Endothelial cell of hepatic sinusoid (primary cell): Measurements from ENCODE around the gene RNASEH2A.

Source experiments
- in situ Hi-C: cut with HindIII; loops from 2 replicates; pipeline ENCODE4 v1.10.0; 2017; ENCODE audit warnings: low sequenced_read_pairs

Gene RNASEH2A

DNA sequence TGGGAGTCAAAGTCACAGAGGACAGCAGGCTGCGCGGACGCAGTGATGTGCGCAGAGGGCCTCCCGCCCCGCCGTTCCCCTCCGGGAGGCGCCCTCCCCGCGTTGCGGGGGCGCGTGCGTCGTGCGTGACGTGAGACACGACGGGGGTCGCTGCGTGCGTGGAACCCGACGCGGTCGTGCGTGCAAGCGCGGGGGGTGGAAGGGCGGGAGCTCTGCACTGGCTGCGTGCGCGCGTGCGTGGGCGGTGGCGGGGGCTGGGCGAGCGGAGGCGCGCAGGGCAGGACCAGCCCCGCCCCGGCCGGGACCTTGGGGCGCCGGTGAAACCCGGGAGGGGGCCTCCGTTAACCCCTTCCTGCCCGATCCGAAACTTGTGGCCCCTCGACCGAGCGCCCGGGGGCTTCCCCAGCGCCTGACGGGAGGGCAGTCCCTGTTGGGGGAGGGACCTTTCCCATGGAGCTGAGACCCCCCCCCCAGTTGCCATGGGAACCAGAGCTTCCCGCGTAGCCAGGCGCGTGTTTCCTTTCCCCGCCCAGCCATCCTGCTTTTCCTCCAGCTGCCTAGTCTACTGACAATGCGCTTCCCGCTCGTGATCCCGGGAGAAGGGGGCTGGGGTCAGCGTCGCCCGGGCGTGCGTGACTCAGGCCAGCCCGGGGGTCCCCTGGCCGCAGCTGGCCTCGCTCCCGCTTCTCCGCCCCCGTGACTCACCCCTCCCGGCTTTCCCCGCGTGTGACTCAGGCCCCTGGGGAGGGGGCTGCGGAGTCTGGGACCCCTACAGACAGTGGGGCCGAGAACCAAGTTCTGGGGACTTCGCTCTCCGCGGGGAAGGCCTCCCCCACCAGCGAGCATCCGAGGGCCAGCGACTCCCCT, 23.7 kb upstream of the RNASEH2A start:
- in situ Hi-C loops: no loop called here

DNA sequence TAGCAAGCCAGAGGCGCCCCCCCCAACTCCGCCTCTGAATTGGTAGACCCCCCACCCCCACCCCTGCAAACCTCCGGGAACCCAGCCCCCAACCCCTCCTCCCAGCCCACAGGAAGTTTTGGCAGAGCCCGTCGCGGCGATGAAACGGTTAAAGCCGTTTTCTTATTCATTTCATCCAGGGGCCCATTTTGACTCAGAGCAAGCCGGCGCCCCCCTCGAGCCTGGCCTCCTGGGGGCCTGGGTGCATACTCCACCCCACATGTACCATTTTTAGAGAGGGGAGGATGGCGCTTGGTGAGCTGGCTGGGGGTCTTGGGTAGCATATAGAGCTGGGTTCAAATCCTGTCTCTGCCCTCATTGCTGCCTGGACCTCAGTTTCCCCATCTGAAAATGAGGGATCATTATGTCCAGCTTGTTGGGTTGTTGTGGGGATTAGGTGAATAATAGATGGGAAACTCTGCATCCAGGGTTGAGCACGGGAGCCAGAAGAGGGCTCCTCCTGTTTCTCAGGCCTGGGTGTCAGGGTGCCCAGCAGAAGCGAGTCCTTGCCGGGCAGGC, 23.0 kb upstream of the RNASEH2A start:
- in situ Hi-C loops: no loop called here

DNA sequence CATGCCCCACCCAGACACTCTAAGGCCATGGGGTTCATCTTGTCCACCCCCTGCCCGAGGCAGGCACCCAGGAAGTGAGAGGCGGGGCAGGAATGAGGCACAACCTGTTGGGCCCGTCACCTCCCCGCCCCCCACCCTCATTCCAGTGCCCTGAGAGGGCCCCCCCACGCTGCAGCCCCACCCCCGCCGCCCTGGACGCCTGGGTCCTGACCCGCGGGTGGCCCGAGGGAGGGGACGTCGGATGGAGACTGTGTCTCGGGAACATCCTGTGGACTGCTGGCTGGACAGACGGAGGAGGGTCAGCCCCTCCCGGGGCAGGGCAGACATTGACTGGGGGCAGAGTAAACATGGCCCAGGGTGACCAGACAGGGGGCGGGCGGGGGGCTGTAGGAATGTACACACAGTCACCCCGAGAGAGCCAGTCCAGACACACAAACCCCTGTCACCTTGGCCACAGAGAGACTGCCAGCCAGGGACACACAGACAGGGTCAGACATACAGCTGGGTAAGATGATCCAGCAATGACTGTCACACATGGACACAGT, 22.5 kb upstream of the RNASEH2A start:
- in situ Hi-C loops: no loop called here

DNA sequence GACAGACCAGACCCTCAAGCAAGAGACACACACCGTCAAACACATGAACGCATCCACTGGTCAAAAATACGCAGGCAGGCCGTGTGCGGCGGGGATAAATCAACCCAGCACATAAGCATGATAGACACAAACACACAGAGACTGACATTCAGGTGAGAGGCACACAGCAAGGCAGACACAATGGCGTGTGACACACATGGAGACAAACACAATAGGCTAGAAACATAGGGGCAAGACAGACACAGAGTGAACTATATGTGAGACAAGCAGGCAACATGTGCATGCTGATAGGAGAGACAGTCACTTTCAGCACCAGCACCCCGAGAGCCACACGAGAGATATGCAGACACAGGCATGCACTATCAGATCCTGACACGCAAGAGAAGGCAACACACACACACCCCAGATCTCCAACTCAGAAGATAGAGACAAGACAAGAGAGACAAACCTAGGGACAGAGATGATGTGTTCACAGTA, 22.0 kb upstream of the RNASEH2A start:
- in situ Hi-C loops: no loop called here

DNA sequence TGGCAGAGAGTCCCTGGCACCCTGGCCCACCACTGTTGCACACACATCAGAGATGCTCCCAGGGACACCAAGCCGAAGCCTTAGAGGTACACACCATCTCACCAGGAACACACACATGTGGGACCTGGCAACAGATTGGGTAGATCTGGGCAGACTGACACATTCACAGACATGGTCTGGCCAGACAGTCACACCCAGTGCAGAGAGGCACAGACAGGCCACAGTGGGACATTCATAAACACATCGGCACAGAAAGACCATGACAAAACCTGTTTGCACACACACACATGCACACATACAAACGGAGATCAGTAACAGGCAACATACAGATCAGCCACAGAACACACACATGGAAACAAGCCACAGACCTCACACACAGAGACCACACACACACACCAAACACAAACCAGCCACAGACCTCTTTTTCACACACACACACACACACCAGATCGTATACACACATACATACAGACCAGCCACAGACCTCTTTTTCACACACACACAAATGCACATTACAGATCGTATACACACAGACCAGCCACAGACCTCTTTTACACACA, 21.4 kb upstream of the RNASEH2A start:
- in situ Hi-C loops: no loop called here

DNA sequence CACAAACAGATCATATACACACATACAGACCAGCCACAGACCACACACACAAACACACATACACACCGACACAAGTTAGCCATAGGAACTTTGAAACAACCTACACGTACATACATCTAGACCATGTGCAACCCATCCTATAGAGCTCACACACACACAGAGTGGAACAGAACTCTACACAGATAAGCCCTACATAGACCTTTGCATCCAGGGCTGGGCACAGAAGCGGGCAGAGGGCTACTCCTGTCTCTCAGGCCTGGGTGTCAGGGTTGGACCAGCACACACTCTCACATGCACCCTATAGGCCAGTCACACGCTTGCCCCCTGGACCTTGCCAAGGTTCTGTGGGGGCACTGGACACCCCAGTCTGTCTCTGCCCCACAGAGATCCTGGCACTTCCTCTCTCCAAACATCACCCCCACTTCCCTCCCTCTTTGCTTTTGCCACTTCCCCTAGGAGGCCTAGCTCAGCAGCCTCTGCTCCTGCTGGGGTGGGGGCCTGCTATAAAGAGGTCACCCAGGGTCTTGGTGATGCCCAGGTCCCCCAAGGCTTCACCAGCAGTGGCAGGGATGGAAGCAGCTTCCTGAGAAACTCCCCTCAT, 20.9 kb upstream of the RNASEH2A start:
- in situ Hi-C loops: no loop called here

DNA sequence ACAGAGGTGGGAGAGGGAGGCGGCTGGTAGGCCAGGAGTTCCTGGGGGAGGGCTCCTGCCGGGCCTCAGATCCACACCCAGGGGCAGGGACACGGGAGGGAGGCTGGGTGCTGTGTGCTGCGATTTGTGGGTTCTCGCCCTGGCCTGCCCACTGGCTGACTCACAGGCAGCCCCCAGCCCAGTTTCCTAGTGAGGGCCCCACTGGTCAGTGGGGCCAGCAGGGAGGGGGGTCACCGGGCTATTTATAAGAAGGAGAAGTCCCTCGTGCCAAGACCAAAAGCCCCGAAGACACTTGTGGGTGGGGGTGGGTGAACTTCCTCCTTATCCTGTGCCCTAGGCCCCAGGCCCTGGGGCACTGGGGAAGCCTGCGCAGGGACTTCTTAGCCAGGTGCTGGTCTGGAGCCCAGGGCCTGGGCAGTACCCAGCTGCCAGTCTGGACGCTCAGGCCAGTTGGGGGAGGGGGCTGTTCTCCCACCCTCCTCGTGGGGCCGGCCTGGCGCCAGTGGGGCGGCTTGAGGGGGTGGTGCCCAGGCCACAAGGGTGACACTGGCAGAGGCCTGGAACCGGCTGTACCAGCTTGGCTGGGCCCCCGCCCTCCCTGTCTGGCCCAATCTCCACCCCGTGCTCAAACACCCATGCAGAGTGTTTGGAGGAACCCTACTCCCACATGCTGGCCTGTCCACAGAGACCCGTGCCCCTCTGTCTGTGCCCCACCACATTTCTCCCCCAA, 20.1 kb upstream of the RNASEH2A start:
- in situ Hi-C loops: no loop called here

DNA sequence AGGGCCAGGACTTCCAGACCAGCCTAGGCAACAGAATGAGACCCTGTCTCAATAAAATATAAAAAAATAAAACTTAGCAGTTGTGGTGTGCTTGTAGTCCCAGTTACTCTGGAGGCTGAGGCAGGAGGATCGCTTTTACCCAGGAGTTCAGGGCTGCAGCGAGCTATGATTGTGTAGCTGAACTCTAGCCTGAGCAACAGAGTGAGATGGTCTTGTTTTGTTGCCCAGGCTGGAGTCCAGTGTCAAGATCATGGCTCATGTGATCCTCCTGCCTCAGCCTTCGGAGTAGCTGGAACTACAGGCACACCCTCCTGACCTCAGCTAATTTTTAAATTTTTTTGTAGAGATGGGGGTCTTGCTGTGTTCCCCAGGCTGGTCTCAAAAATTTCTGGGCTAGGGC, 19.4 kb upstream of the RNASEH2A start:
- in situ Hi-C loops: no loop called here

DNA sequence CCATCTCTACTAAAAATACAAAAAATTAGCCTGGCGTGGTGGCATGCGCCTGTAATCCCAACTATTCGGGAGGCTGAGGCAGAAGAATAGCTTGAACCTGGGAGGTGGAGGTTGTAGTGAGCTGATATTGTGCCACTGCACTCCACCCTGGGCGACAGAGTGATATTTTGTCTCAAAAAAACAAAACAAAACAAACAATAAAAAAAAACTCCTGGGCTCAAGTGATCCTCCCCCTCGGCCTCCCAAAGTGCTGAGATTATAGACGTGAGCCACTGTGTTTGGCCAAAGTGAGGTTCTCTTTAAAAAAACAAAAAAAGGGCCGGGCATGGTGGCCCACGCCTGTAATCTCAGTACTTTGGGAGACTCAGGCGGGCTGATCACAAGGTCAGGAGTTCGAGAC, 18.9 kb upstream of the RNASEH2A start:
- in situ Hi-C loops: no loop called here

DNA sequence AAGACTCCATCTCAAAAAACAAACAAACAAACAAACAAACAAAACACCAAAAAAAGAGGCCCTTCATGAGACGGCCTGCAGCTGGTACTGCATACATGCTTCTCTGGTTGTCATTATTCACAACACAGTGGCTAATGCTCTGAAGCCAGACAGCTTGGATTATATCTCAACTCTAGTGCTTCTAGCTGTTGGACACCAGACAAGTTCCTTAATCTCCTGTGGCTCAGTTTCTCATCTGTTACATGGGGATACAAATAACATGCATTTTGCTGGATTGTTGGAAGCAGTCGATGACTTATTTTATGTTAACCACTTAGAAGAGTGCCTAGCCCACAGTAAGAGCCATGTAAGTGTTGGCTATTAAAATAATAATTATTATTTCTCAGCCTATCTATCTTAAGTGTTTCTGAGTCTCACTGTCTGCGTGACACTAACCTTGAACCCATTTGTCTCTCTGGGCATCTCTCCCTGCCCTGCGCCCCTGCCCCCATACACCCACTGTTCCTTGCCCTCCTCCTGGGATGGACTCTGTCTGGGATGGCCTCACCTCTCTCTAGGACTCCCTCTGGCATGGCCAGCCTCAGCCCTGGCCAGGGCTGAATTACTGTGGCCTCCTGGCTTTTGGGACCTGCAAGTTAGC, 18.2 kb upstream of the RNASEH2A start:
- in situ Hi-C loops: no loop called here

DNA sequence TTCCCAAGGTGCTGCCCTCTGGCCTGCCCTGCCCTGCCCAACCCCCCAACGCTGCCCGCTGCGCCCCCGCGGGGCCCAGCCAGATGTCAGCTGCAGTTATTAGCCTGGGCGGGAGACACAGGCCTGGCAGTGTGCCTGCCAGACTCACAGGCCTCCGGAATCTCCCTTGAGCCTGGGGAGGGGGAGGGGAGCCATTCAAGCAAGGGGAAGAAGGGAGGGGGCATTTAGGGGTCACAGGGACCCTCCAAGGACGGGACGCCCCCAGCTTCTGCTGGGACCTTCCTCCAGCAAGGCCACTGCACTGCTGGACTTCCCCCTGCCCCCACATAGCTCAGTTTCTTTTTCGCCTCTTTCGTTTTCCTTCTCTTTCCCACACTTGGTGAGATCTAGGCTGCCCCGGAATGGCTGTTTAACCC, 17.7 kb upstream of the RNASEH2A start:
- in situ Hi-C loops: no loop called here

DNA sequence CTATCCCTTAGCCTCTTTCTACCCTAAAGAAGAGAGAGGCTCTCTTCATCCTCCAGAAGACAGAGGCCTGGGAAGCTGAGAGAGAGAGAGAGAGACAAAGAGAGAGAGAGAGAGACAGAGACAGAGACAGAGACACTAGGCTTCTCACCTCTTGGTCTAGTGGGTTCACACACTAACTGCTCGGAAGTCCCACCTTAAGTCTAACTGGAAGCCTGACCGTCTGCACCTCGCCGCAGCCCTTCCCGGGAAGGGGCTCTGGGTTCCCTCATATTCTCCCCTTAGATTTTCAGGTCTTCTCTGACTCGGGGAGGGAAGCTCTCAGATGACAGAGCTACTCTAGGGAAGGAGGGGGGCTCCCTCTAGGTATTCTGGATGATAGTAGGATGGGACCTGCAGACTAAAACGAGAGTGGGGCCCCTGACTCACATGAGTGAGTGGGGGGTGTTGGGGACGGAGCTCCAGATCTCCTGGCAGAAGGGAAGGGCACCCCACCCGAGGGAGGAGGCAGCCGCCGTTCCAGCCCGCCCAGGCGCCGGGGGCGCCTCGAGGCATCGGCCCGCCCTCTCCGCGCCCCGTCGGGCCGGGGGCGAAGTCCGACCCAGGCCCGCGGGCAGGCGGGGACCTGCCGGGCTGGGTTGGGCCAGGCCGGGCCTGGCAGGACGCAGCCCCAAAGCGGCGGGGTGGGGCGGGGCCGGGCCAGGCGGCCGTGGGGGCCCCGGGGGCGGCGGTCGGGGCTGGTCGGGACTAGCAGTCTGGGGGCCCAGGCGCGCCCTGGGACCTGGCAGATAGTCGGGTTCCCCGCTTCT, 17.1 kb upstream of the RNASEH2A start:
- in situ Hi-C loops: no loop called here

DNA sequence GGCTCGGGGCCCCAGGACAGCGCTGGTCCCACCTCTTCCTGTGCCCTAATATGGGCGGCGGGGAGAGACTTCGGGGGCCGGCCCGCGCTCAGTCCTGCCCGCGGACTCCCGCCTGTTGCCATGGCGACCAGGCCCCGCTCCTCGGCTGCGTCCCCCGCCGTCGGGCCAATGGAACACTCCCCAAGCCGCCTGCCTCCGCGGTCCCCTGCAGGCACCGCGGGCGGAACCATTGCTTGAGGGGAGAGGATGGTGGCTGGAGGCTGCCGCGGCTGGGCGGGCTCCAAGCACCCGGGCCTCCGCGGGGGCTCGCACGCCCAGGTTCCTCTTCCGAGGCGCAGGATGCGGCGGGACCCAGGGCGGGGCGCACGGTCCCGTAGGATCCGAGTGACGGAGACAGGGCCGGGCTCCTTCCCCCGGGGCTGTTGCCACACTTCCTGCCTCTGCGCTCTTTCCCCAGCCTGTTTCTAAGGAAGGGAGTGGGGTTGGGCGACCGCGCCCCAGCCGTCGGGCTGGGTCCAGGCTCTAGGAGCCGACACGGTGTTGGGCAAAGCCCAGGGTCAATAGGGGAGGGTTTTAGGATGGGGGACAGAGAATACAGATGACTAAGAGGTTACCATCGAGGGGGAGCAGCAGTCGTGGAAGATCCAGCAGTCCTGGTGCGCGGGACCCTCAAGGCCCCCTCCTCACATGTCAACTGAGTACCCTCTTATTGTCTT, 16.3 kb upstream of the RNASEH2A start:
- in situ Hi-C loops: no loop called here

DNA sequence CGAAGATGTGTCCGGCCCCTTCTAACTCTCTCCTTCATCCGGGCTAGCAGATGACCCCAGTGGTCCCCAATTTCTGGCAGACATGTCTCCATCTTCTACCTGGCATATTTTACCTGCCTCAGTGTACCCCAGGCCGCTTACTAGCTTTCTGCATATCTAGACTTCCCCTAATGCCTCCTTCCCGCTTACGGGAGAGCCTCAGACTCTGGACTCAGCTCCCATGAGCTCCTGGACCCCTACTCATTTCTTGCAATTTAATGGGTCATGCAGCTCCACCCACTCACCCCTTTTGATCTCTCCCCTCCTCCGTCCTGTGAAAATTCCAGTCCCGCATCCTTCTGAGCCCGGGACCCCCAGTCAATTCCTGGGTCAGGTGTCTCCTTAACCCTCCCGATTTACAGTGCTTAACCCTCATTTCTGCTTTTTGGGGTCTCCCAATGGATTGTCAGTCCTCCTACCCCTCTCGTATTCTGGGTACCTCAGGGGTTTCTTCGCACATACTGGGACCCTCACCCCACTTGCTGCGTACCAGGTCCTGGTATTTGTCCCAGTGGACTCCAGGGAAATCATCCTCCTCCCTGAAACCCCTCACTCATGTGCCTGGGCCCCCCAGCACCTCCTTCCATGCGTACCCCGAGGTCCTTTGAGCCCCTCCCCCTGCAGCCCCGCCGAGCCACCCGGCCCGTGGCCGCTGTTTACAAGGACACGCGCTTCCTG, 15.6 kb upstream of the RNASEH2A start:
- in situ Hi-C loops: no loop called here

DNA sequence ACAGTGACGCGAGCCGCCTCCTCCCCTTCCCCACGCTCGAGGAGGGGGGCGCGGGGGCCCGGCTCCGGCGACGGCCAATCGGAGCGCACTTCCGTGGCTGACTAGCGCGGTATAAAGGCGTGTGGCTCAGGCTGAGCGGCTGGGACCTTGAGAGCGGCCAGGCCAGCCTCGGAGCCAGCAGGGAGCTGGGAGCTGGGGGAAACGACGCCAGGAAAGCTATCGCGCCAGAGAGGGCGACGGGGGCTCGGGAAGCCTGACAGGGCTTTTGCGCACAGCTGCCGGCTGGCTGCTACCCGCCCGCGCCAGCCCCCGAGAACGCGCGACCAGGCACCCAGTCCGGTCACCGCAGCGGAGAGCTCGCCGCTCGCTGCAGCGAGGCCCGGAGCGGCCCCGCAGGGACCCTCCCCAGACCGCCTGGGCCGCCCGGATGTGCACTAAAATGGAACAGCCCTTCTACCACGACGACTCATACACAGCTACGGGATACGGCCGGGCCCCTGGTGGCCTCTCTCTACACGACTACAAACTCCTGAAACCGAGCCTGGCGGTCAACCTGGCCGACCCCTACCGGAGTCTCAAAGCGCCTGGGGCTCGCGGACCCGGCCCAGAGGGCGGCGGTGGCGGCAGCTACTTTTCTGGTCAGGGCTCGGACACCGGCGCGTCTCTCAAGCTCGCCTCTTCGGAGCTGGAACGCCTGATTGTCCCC, 14.9 kb upstream of the RNASEH2A start, which contains the start of gene JUNB:
Gene JUNB (plus strand): TSS at position 142 of the 706 bp plus-strand sequence. CDS start 286 bp downstream, at position 428.
- in situ Hi-C loops: no loop called here

DNA sequence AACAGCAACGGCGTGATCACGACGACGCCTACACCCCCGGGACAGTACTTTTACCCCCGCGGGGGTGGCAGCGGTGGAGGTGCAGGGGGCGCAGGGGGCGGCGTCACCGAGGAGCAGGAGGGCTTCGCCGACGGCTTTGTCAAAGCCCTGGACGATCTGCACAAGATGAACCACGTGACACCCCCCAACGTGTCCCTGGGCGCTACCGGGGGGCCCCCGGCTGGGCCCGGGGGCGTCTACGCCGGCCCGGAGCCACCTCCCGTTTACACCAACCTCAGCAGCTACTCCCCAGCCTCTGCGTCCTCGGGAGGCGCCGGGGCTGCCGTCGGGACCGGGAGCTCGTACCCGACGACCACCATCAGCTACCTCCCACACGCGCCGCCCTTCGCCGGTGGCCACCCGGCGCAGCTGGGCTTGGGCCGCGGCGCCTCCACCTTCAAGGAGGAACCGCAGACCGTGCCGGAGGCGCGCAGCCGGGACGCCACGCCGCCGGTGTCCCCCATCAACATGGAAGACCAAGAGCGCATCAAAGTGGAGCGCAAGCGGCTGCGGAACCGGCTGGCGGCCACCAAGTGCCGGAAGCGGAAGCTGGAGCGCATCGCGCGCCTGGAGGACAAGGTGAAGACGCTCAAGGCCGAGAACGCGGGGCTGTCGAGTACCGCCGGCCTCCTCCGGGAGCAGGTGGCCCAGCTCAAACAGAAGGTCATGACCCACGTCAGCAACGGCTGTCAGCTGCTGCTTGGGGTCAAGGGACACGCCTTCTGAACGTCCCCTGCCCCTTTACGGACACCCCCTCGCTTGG, 14.1 kb upstream of the RNASEH2A start:
- in situ Hi-C loops: no loop called here

DNA sequence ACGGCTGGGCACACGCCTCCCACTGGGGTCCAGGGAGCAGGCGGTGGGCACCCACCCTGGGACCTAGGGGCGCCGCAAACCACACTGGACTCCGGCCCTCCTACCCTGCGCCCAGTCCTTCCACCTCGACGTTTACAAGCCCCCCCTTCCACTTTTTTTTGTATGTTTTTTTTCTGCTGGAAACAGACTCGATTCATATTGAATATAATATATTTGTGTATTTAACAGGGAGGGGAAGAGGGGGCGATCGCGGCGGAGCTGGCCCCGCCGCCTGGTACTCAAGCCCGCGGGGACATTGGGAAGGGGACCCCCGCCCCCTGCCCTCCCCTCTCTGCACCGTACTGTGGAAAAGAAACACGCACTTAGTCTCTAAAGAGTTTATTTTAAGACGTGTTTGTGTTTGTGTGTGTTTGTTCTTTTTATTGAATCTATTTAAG, 13.5 kb upstream of the RNASEH2A start:
- in situ Hi-C loops: no loop called here
